Measurements from ENCODE around the gene AZI2.

DNA sequence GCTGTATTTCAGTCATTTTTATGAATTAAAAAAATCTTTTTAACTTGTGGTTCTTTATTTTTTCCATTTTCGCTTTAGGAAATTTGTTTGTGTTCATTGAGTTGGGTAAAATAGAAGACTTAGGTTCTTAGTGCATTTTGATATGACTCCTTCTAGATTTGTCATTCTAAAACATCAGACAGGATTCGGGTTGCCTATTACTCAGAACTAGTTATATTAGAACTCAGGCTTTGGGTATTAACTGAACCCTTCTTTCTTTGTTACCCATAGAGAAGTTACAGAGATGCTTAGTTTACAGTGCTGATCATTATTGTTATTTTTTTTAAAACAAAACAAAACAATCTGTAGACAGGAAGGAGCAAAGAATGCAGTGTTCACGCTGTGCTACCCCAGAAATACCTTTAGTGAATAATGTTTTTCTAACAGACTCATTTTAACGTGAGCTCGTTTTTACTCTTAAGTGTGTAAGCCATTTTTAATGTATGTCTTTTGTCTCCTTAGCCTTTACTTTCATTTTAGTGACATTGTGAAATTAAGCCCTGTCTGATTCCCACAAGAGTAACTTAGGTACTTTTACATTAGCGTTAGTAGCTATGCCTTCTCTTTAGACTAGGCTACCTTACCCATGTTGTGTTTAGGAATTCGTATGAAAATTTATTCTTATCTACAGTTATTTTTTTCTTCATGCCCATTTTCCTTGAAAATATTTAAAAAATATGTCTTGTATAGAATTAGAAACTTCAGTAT is 53.8 kb downstream of the AZI2 start:
- TF ChIP-seq, protein P1, sequence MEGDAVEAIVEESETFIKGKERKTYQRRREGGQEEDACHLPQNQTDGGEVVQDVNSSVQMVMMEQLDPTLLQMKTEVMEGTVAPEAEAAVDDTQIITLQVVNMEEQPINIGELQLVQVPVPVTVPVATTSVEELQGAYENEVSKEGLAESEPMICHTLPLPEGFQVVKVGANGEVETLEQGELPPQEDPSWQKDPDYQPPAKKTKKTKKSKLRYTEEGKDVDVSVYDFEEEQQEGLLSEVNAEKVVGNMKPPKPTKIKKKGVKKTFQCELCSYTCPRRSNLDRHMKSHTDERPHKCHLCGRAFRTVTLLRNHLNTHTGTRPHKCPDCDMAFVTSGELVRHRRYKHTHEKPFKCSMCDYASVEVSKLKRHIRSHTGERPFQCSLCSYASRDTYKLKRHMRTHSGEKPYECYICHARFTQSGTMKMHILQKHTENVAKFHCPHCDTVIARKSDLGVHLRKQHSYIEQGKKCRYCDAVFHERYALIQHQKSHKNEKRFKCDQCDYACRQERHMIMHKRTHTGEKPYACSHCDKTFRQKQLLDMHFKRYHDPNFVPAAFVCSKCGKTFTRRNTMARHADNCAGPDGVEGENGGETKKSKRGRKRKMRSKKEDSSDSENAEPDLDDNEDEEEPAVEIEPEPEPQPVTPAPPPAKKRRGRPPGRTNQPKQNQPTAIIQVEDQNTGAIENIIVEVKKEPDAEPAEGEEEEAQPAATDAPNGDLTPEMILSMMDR (IDR thresholded peaks at IDR 0.05), result no peak
- no peak for TF ChIP-seq POLR2A (IDR thresholded peaks at IDR 0.05)
